K562 (cell line): ENCODE results near the gene ST6GAL1. TPM values are rescaled to one million over a fixed set of nuclear protein-coding genes. Genes with fewer than 3 reads are reported as not detected.

Experiments used
- CHCHD3 ChIP-seq: fragments of 250-450 bp; sonication (Bioruptor Pico); IDR thresholded peaks from 2 replicates; pipeline ENCODE4 v2.1.2; 2022; ENCODE audit warnings: mild to moderate bottlenecking
- FOXA1 ChIP-seq: fragments of 450-650 bp; IDR thresholded peaks from 2 replicates; pipeline ENCODE4 v1.6.1; 2016; ENCODE audit warnings: mild to moderate bottlenecking, borderline replicate concordance
- GABPA ChIP-seq: fragments of 200-800 bp; sonication (Bioruptor generic); conservative IDR thresholded peaks from 2 replicates; pipeline ENCODE4 v1.6.1; 2016; ENCODE audit warnings: low read depth, missing genetic modification characterization, missing compliant biosample characterization
- JUND ChIP-seq, 2 experiments: IDR thresholded peaks; 2 replicates in 1 of 2; 3 replicates in 1 of 2; pipeline ENCODE4 v1.6.1; 2011; ENCODE audit warnings: borderline replicate concordance in 2 of 2, low read depth in 2 of 2, low read length in 2 of 2, improper control_type of control experiment in 1 of 2, missing biosample characterization in 1 of 2, missing genetic modification characterization in 1 of 2, missing genetic modification reagents in 1 of 2
- KAT7 ChIP-seq: sonication (generic); formaldehyde crosslinking; IDR thresholded peaks from 2 replicates; pipeline ENCODE4 v1.8.0; 2022; ENCODE audit warnings: missing genetic modification reagents, mild to moderate bottlenecking, borderline replicate concordance
- MECOM ChIP-seq: fragments of 250-450 bp; sonication (Bioruptor Pico); IDR thresholded peaks from 2 replicates; pipeline ENCODE4 v1.8.0; 2022; ENCODE audit warnings: inconsistent platforms
- RAD21 ChIP-seq, 2 experiments: fragments of 250-450 bp in 1 of 2; fragments of 450-650 bp in 1 of 2; sonication (Bioruptor Pico) in 1 of 2; formaldehyde crosslinking in 1 of 2; IDR thresholded peaks in 1 of 2; conservative IDR thresholded peaks in 1 of 2; 2 replicates each; pipeline versions ENCODE4 v1.4.0 to v1.8.0; 2020 to 2022; ENCODE audit warnings: mild to moderate bottlenecking in 2 of 2, moderate library complexity in 1 of 2
- SMAD2 ChIP-seq: fragments of 150-350 bp; IDR thresholded peaks from 2 replicates; pipeline ENCODE4 v1.6.1; 2014; ENCODE audit warnings: low read depth, mild to moderate bottlenecking, low read length
- TCF7 ChIP-seq: sonication (generic); IDR thresholded peaks from 2 replicates; pipeline ENCODE4 v1.6.1; 2016; ENCODE audit warnings: antibody characterized with exemption, borderline replicate concordance
- TCF7L2 ChIP-seq: fragments of 150-350 bp; IDR thresholded peaks from 2 replicates; pipeline ENCODE4 v1.6.1; 2016; ENCODE audit warnings: low read depth, mild to moderate bottlenecking, low read length, moderate library complexity
- ZFPM2 ChIP-seq: fragments of 250-450 bp; sonication (Bioruptor Pico); IDR thresholded peaks from 2 replicates; pipeline ENCODE4 v1.5.1; 2022; ENCODE audit warnings: mild to moderate bottlenecking
- ZKSCAN3 ChIP-seq: fragments of 250-450 bp; sonication (Bioruptor Pico); IDR thresholded peaks from 2 replicates; pipeline ENCODE4 v1.4.0; 2020
- ZNF311 ChIP-seq: fragments of 250-450 bp; sonication (Bioruptor Pico); IDR thresholded peaks from 2 replicates; pipeline ENCODE4 v1.4.0; 2020; ENCODE audit warnings: mild to moderate bottlenecking, moderate library complexity
- polyA plus RNA-seq, 8 experiments: library from polyadenylated mRNA; depleted of rRNA in 4 of 8; stranded (reverse) in 5 of 8; unstranded in 3 of 8; fragments of >200 nt; fragmentation: Nextera tagmentation in 2 of 8; fragmentation: Illumina TruSeq in 1 of 8; extraction: Ambion mirVana in 2 of 8; extraction: Trizol in 1 of 8; gene quantifications; 2 replicates each; pipeline versions ENCODE4 v1.2.1 to v1.2.3, GENCODE V29; 2011 to 2014; ENCODE audit warnings: inconsistent platforms in 1 of 8, missing spikeins in 1 of 8
- total RNA-seq, 7 experiments: library from RNA; depleted of rRNA in 6 of 7; stranded (reverse); fragments of >200 nt in 6 of 7; fragmentation: Illumina TruSeq in 2 of 7; extraction: Trizol in 2 of 7; gene quantifications; 2 replicates each; pipeline versions ENCODE4 v1.2.1 to v1.2.3, GENCODE V29; 2011 to 2021; ENCODE audit warnings: low replicate concordance in 1 of 7
- TF ChIP-seq, protein P1 (sequence below): fragments of 450-650 bp; conservative IDR thresholded peaks from 2 replicates; pipeline ENCODE4 v1.6.1; 2016; ENCODE audit warnings: missing genetic modification characterization, low read depth, mild to moderate bottlenecking, missing compliant biosample characterization, moderate library complexity
- TF ChIP-seq, protein P2 (sequence below): IDR thresholded peaks from 3 replicates; pipeline ENCODE4 v1.6.1; 2011; ENCODE audit warnings: borderline replicate concordance, mild to moderate bottlenecking; ENCODE audit not compliant: insufficient read length, insufficient read depth
- TF ChIP-seq, protein P3 (sequence below): sonication (generic); formaldehyde crosslinking; IDR thresholded peaks from 2 replicates; pipeline ENCODE4 v1.8.0; 2022; ENCODE audit warnings: mild to moderate bottlenecking, missing genetic modification reagents, borderline replicate concordance
- TF ChIP-seq, protein P4 (sequence below): fragments of 450-650 bp; IDR thresholded peaks from 2 replicates; pipeline ENCODE4 v1.6.1; 2017; ENCODE audit warnings: antibody characterized with exemption, mild to moderate bottlenecking
- TF ChIP-seq, protein P5 (sequence below): sonication (generic); formaldehyde crosslinking; IDR thresholded peaks from 2 replicates; pipeline ENCODE4 v1.8.0; 2023; ENCODE audit warnings: mild to moderate bottlenecking, missing genetic modification reagents

ST6GAL1 gene
- total and polyA plus RNA-seq, 9 of the 15 experiments (the other 6 are each of a cell fraction or from before 2014, with no cell fraction given) = 31.9 to 145 (median 71.0) TPM

DNA sequence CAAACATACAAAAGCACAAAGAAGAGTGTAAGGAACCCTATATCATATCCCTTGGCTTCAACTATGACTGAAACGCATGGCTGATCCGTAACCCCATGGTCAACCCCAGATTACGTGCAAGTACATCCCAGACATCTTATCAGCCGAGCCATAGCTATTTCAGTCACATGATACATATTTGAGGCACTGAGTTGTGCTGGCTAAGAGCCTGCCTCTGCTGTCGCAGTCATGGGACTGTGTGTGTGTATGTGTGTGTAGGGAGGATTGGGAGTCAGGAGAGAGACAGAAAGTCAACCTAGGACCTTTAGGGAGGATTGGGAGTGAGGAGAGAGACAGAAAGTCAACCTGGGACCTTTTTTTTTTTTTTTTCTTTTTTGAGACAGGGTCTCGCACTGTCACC lies 8.4 kb downstream of the ST6GAL1 start (continued):
- TF ChIP-seq, protein P1, sequence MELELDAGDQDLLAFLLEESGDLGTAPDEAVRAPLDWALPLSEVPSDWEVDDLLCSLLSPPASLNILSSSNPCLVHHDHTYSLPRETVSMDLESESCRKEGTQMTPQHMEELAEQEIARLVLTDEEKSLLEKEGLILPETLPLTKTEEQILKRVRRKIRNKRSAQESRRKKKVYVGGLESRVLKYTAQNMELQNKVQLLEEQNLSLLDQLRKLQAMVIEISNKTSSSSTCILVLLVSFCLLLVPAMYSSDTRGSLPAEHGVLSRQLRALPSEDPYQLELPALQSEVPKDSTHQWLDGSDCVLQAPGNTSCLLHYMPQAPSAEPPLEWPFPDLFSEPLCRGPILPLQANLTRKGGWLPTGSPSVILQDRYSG (tag) = no peak
- no peak for TF ChIP-seq ZKSCAN3 (CRISPR knock-in tag)
- TF ChIP-seq KAT7 (CRISPR knock-in tag) = no peak
- peak; percentile 54; the same call in 1 of the 2 replicates for TF ChIP-seq JUND (IDR thresholded peaks at IDR 0.05; ENCODE audit: borderline replicate concordance, low read depth, low read length)
- TF ChIP-seq JUND (tag; IDR thresholded peaks at IDR 0.05; ENCODE audit: borderline replicate concordance, low read depth, low read length) = peak; percentile 83; the same call in 2 of the 3 replicates
- no peak for TF ChIP-seq FOXA1
- TF ChIP-seq, protein P2, sequence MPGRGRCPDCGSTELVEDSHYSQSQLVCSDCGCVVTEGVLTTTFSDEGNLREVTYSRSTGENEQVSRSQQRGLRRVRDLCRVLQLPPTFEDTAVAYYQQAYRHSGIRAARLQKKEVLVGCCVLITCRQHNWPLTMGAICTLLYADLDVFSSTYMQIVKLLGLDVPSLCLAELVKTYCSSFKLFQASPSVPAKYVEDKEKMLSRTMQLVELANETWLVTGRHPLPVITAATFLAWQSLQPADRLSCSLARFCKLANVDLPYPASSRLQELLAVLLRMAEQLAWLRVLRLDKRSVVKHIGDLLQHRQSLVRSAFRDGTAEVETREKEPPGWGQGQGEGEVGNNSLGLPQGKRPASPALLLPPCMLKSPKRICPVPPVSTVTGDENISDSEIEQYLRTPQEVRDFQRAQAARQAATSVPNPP = no peak
- TF ChIP-seq MECOM (CRISPR knock-in tag) = peak; percentile 56; the same call in 1 of the 2 replicates
- no peak for TF ChIP-seq TCF7
- TF ChIP-seq GABPA (tag) = 0 out of 2 replicates have a peak, but pooled peaks have one; percentile 12
- TF ChIP-seq SMAD2 = no peak
- TF ChIP-seq, protein P3, sequence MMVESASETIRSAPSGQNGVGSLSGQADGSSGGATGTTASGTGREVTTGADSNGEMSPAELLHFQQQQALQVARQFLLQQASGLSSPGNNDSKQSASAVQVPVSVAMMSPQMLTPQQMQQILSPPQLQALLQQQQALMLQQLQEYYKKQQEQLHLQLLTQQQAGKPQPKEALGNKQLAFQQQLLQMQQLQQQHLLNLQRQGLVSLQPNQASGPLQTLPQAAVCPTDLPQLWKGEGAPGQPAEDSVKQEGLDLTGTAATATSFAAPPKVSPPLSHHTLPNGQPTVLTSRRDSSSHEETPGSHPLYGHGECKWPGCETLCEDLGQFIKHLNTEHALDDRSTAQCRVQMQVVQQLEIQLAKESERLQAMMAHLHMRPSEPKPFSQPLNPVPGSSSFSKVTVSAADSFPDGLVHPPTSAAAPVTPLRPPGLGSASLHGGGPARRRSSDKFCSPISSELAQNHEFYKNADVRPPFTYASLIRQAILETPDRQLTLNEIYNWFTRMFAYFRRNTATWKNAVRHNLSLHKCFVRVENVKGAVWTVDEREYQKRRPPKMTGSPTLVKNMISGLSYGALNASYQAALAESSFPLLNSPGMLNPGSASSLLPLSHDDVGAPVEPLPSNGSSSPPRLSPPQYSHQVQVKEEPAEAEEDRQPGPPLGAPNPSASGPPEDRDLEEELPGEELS (CRISPR knock-in tag) = no peak
- TF ChIP-seq, protein P4, sequence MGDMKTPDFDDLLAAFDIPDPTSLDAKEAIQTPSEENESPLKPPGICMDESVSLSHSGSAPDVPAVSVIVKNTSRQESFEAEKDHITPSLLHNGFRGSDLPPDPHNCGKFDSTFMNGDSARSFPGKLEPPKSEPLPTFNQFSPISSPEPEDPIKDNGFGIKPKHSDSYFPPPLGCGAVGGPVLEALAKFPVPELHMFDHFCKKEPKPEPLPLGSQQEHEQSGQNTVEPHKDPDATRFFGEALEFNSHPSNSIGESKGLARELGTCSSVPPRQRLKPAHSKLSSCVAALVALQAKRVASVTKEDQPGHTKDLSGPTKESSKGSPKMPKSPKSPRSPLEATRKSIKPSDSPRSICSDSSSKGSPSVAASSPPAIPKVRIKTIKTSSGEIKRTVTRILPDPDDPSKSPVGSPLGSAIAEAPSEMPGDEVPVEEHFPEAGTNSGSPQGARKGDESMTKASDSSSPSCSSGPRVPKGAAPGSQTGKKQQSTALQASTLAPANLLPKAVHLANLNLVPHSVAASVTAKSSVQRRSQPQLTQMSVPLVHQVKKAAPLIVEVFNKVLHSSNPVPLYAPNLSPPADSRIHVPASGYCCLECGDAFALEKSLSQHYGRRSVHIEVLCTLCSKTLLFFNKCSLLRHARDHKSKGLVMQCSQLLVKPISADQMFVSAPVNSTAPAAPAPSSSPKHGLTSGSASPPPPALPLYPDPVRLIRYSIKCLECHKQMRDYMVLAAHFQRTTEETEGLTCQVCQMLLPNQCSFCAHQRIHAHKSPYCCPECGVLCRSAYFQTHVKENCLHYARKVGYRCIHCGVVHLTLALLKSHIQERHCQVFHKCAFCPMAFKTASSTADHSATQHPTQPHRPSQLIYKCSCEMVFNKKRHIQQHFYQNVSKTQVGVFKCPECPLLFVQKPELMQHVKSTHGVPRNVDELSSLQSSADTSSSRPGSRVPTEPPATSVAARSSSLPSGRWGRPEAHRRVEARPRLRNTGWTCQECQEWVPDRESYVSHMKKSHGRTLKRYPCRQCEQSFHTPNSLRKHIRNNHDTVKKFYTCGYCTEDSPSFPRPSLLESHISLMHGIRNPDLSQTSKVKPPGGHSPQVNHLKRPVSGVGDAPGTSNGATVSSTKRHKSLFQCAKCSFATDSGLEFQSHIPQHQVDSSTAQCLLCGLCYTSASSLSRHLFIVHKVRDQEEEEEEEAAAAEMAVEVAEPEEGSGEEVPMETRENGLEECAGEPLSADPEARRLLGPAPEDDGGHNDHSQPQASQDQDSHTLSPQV = peak; percentile 97
- 0 out of 4 replicates have a peak, but pooled peaks of 1 of the 2 experiments have one; percentile 9 for TF ChIP-seq RAD21 (CRISPR knock-in tag; conservative IDR thresholded peaks at IDR 0.05 in 1 of 2, IDR thresholded peaks at IDR 0.05 in 1 of 2)
- no peak for TF ChIP-seq TCF7L2
- no peak for TF ChIP-seq ZNF311 (CRISPR knock-in tag)
- TF ChIP-seq ZFPM2 (CRISPR knock-in tag) = no peak
- TF ChIP-seq, protein P5, sequence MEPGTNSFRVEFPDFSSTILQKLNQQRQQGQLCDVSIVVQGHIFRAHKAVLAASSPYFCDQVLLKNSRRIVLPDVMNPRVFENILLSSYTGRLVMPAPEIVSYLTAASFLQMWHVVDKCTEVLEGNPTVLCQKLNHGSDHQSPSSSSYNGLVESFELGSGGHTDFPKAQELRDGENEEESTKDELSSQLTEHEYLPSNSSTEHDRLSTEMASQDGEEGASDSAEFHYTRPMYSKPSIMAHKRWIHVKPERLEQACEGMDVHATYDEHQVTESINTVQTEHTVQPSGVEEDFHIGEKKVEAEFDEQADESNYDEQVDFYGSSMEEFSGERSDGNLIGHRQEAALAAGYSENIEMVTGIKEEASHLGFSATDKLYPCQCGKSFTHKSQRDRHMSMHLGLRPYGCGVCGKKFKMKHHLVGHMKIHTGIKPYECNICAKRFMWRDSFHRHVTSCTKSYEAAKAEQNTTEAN = no peak
- TF ChIP-seq CHCHD3 (CRISPR knock-in tag) = no peak
